Mucosa of gallbladder (tissue), 1 donor: ENCODE results near the gene CFAP92. TPM values are rescaled to one million over a fixed set of nuclear protein-coding genes. Genes with fewer than 3 reads are reported as not detected.

Experiments
- DNase-seq: peaks from one replicate; pipeline ENCODE4 v3.0.0-alpha.2; 2020; ENCODE audit warnings: low spot score
- total RNA-seq: library from RNA; stranded (reverse); gene quantifications from one replicate; pipeline ENCODE4 v1.2.1, GENCODE V29; 2021
- donor health status: DM: no; HTN: no; CAD: no.

The CFAP92 gene
- total RNA-seq, 1 donor from 2014 or later: 3.3 TPM

DNA sequence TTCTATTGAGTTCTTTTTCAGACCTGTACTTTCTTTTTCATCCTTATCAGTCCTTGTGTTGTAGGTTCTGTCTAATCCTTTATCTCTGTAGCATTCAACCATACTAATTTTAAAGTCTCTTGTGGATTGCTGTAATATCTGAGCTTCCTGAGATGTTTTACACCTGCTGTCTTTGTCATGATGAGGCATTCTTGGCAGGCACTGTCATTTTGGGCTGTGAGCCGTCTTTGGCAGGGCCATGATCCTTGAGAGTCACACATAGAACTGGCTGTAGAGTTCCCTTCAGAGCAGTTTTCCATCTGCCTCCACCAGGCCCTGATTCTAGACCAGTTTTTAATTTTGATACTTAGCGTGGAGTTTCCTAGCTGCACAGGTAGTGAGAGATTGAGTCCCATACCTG is 13.9 kb upstream of the CFAP92 start:
- no peak for DNase-seq

DNA sequence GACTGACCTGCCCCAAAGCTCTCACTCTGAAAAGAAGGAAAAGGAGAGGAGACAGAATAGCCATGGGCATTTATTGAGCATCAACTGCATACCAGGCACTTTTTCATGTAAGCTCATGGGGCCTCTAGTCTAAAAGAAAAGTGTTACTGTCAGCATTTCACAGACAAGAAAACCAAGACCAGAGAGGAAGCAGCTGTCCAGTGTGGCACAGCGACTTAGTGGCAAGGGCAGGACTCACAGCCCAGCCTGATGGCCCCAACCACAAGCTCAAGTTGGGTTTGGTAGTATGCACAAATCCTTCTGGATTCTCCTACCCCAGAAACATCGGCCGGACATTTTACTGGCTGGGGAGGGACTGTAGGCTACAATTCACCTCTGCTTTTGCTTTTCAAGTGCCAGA is 13.0 kb upstream of the CFAP92 start:
- no peak for DNase-seq

DNA sequence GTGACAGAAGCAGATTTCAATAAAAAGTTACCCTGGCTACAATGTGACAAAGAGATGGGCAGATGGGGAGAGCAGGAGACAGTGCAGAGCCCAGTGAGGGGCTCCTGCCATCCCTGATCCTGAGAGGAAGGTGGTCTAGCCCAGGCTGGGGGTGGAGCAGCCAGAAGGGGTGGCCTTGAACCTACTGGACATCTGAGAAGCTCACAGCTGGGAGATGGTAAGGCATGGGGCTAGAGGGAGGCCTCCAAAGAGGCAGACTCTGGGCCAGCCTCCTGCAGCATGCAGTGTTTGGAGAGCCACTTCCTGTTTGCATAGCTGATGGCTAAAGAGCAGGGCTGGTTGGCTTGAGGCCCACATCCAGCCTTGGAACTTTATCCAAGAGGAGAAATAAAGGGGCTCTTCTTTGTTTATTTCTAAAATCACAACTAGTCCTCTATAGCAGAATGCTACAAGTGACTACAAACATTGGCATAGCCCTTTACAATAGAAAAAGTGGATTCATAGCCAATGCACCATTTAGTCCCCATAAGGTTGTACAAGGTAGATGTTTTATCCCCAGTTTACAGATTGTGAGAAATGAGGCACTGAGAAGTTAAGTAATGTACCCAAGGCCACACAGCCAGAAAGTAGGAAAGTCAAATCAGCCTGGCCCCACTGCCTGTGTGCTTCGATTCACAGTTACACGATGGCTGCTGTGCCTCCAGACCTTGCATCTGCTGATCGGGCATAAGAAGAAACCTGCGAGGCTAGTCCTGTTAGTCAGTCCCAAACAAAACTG is 11.8 kb upstream of the CFAP92 start:
- no peak for DNase-seq

DNA sequence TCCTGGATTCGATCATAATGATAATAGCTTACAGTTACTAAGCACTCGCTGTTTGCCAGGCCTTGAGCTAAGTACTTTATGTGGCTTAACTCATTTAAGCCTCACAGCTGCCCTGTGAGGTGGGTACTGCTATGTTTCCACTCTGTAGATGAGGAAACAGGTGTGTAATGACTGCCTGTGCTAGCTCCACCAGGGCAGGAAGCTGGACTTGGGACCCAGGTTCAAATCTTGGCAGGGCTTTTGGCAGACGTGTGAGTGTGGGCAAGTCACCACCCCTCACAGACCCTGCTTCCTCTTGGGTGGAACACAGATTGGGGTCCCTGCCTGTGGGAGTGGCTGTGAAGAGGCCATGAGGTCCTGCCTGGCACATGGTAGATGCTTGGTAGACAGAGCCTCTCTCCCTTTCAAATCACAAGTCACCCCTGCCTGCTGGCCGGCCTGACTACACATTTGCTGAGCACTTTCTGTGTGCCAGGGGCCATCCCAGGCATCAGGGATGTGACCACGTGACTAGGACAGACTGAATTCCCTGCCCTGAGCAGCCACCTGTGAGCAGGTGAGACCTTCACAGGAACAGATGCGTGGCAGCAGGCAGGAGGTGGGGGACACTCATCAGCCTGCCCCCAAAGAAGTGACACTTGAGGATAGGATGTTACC is 10.9 kb upstream of the CFAP92 start:
- no peak for DNase-seq

DNA sequence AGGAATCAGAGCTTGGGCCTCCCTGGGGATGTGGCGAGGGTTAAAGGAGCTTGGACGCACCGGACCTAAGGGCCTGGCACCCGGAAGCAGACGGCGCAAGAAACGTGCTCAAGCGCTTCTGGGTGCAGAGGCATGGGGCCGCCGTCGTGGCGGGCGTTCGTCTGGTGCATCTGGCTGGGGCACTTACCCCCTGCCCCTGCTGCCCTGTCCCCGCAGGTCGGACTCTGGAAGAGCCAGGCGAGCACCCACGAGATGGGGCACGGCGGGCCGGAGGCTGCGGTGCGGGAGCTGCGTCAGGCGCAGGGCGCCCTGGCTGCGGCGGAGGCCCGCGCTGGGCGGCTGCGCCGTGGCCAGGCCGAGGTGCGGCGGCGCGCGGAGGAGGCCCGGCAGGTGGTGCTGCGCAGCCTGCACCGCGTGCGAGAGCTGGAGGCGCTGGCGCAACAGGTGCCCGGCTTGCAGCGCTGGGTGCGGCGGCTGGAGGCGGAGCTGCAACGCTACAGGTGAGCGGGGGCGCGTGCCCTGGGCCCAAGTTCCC is 9.8 kb upstream of the CFAP92 start:
- no peak for DNase-seq

DNA sequence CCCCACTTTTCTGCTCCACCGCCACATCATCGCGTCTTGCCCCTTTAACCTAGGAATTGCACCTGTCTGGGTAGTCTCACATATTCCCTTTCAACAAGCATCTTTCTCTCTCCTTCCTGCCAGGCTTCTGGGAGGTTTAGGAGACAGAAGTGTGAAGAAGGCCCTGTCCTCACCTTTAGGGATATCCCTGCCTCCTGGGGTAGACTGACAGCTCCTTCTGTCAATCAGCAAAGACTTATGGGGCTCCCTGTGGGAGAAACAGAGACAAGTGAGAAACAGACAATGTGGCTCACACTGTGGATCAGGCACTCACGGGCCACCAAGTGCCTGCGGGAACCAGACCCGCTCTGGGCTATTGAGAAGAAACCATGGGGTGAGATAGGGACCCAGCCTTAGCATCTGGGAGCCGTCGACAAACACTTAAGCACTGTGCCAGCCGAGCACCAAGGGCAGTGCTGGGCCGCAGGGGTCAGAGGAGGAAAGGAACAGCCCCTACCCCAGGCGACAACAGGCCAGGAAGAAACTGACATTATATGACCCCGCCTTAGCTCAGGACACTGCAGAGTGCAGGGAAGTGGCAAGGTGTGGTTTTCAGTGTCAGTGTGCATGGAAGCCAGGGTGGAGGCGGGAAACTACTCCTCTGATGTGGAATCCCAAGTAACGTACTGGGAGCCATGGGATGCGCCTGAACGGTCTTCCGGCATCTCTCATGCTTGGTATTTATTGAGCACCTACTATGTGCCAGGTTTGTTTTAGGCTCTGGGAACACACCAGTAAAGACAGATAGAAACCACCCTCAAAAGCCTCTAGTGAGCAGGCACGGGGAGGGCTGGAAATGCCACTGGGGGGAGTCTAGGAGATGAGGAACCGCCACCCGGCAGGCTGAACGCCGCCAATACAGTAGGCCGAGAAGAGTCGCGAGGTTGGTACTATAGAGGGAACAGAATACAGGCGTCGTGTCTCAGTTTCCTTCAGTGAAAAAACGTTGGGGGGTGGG is 9.0 kb upstream of the CFAP92 start:
- no peak for DNase-seq

DNA sequence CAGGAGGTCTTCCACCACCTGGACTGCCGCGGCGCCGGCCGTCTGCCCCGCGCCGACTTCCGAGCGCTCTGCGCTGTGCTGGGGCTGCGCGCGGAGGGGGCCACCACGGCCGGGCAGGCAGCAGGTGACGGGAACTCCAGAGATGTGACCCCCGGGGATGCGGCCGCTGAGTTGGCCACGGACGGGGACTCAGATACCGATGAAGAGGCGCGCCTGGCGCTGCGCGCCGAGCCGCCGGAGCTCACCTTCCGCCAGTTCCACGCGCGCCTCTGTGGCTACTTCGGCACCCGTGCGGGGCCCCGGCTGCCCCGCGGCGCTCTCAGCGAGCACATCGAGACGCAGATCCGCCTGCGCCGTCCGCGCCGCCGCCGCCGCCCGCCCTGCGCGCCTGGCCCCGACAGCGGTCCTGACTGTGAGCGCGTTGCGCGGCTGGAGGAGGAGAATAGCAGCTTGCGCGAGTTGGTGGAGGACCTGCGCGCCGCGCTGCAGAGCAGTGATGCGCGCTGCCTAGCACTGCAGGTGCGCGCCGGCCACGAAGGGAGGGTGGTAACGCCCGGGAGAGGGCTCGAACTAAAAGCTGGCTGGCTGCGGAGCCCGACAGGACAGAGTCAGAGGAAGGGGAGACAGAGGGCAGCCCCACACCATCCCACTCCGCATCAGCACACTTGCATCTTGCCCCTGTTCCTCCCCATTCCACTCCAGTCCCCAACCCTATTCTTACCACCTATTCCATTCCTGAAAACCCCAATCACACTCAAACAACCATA is 8.1 kb upstream of the CFAP92 start:
- no peak for DNase-seq

DNA sequence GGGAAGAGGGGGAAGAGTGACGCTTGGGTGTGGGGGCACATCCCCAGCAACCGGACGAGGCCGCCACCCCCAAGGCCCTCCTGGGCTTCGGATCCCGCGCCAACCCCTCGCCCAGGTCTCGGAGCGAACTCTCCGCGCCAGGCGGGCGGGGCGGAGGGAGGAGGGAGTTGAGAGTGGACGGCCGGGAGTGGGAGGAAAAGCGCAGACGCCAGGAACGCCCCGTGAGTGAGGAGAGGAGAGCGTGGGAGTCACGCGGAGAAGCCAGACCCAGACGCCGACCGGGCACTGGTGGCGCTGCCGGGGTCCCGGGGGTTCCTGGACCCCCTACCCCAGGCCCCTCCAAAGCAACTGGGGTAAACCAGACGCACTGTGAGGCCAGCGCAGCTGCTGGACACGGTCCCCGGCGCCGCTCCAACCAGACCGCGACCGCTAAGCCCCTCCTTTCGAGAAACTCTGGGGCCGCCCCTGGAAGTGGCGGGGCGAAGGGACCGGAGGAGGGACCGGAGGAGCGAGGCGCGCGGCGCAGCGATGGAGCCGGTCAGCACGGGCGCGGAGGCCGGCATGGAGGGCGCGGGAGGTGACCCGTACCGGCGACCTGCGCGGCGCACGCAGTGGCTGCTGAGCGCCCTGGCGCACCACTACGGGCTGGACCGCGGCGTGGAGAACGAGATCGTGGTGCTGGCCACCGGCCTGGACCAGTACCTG is 7.4 kb upstream of the CFAP92 start, which contains the start of gene EFCC1:
Gene EFCC1, plus strand, starts transcription at position 204 of the 705 bp plus-strand sequence. Its CDS starts 325 bp downstream, at position 529.
- DNase-seq: peak; percentile 62

DNA sequence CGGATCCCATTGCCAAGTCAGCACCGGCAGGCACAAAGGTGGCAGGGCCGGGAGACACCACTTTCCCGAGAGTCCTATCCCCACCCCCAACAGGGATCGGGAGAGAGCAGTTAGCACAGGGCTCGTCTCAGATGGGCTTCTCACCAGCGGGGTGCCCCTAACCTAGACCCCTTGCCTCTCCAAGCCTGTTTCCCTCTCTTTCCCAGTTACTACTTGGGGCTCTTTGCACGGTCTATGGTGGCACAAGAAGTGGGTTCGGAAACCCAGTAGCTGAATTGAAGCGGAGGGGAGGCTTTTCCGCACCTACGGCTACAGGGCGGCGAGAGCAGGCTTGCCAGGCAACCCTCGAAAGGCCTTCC is 6.8 kb upstream of the CFAP92 start:
- no peak for DNase-seq

DNA sequence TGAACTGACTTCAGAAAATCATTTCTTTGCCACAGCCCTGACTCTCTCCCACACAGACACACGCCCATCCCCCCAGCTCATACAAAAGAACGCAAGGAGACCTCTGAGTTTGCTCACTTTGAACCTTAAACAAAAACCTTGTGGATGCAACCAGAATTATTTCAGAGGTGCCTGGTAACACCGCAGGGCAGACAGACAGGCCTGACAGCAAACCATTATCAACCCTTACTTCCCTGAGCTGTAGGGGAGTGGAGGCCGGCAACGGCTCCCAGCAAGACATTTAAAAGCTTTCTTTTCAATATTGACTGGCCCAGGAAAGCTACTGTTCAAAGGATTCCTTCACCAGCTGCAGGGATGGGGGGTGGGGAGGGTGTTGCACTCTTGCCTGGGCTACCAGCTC is 5.2 kb upstream of the CFAP92 start:
- DNase-seq: no peak

DNA sequence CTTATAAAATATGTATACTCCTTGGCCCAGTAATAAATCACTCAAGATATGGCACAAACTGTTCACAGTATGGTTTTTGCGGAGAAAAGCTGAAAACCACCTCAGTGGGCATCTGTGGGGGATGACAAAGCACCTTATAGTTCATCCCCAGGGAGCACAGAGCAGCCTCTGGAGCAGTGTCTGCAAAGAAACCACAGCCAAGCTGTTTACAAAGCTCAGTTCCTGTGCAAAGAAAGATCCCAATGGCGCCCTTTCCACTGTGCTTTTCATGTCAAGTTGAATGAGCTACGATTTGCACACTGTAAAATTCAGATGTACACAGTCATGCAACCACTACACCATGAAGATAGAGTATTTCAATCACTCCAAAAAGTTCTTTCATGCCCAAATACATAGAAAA is 4.7 kb upstream of the CFAP92 start:
- DNase-seq: no peak

DNA sequence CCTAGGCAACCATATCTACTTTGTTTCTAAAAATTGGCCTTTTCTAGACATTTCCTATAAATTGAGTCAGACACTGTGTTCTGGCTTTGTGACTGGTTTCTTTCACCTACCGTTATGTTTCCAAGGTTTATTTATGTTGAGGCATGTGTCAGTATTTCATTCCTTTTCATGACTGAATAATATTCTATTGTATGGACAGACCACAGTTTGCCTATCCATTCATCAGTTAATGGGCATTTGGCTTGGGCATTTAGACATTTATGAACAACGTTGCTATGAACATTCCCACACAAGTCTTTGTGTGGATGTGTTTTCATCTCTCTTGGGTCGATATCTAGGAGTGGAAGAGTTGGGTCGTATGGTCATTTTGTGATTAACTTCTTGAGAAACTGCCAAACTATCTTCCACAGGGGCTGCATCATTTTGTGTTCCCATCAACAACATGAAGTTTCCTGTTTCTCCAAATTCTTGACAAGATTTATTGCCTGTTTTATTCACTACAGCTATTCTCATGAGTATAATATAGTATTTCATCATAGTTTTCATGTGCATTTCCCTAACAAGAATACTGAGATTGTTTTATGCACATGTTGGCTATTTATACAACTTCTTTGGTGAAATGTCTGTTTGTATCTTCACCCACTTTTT is 3.7 kb upstream of the CFAP92 start:
- DNase-seq: no peak

DNA sequence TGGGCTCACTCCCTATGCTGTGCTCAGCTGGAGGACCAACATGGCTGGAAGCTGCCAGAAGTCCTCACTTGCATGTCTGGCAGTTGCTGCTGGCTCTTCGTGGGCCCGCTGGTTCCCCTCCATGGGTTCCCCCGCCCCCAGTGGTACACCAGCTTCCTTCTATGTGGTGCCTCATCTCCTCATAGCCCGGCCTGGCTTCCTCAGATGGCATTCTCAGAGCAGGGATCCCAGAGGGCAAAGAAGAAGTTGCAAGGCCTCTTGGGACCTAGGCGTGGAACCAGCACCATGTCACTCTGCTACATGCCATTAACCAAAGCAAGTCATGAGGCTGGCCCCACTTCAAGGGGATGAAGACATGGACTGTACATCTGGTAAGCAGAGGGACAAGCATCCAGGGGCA is 2.9 kb upstream of the CFAP92 start:
- DNase-seq: no peak

DNA sequence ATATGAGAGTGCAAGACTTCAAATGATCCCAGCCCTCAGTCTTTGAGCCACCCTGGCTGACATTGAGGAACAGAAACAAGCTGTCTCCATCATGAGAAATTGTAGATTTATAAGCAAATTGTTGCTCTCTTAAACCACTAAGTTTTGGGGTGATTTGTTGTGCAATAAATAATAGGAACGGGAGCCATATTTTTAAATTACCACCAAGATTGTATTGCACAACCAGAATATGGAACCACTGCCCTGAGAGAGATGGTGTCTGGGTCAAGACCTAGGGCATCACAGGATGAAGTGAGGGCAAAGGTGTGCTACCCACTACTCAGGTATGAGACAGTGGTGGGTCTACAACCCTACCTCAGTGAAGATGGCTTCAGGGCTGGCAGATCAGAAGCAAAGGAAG is 2.3 kb upstream of the CFAP92 start:
- no peak for DNase-seq

DNA sequence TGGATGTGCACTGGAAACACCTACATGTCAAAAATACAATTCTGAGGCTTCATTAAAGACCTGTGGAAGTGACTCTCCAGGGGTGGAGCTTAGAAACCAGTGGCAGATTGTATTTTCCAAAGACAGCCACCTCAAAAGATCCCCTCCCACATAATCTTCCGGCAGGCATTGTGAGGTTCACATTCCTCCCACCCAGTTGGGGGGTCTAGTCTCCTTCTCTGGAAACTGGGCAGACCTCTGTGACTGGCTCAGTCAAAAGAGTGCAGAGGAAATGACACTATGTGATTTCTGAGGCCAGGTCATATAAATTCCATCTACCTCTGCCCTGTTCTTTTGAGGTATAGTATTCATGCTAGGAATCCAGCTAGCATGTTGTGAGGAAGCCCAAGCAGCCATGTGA is 1.9 kb upstream of the CFAP92 start:
- no peak for DNase-seq

DNA sequence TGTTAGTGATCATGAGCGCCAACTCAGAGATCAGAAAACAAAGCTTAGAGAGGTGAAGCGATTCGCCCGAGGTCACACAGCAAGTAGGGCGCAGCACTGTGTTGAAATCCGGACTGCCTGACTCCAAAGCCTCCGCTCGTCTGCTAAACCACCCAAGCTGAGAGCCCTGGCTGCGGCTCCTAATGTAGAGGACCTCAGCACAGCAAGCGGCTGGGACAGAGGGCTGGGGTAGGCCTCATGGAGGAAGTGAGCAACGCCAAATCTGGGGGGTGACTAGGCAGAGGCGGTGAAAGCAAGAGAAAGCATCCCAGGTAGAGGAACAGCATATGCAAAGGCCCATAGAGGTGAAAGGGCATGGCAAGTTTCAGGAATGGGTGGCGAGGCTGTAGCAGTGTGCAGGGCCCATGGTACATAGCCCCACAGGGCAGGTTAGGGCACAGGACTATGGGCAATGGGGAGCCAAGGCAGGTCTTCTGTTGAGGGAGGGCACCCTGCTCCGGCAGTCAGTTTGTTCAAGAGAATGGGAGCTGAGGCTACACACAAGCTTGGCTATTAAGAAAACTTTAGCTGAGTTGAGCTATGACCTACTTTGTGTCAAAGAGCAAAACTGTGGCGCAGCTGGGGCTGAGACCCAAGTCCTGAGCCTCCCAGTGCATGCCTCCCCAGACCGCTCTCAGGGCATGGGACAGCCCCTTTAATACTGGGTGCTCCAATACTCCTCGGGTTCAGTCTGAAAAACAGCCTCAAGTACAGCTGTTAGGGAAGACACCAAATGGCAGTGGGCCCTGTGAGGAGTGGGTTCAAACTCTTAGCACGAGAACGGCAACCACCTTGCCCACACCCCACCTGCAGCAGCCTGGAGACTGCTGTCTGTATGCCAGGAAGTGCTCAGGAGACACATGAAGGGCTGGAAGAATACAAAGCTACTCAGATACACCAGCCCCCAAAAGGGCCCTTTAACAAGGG is 988 bp upstream of the CFAP92 start:
- no peak for DNase-seq

DNA sequence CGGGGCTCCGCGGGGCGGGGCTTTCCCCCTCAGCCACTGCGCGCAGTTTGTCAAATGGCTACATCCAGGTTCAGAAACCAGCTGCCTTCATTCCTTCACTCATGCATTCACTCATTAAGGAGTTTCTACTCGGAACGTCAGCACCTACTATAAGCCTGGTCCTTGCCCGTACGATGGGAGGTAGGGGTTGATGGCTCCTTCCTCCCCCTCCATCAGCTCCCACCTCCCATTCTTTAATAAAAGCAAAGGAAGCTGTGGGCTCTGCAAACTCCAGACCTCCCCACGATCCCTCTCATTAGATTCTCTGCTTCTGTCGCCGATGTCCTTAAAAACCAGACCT is 267 bp upstream of the CFAP92 start:
- no peak for DNase-seq

DNA sequence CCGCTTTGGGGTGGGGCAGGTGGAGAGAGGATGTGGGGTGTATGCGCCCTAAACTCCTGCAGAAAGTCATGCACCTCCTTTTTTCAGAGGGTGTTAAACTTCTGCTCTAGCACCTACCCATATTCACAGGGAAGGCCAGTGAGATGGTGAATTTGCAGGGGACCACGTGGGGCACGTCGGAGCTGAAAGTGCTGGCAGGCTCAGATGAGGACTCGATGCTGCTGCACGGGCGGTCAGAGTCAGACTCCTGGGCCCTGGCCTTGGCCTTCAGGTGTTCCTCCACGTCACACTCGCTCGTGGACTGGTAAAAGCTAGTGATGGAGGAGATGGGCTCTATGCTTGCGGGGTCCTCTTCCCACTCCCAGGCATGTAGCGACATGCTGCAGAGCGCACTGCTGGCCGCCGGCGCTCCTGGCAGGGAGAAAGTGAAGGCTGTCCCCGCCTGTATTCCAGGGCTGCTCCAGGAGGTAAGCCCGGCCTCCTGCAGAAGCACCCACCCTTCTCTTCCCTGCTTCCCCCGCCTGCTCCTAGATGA is 883 bp downstream of the CFAP92 start:
- DNase-seq: no peak
